ENCODE measurements around the gene LAMTOR4. TPM values are rescaled to one million over a fixed set of nuclear protein-coding genes. Genes with fewer than 3 reads are reported as not detected.

The LAMTOR4 gene
- total RNA-seq, 1 experiment from 2014 or later, result 344 TPM

DNA sequence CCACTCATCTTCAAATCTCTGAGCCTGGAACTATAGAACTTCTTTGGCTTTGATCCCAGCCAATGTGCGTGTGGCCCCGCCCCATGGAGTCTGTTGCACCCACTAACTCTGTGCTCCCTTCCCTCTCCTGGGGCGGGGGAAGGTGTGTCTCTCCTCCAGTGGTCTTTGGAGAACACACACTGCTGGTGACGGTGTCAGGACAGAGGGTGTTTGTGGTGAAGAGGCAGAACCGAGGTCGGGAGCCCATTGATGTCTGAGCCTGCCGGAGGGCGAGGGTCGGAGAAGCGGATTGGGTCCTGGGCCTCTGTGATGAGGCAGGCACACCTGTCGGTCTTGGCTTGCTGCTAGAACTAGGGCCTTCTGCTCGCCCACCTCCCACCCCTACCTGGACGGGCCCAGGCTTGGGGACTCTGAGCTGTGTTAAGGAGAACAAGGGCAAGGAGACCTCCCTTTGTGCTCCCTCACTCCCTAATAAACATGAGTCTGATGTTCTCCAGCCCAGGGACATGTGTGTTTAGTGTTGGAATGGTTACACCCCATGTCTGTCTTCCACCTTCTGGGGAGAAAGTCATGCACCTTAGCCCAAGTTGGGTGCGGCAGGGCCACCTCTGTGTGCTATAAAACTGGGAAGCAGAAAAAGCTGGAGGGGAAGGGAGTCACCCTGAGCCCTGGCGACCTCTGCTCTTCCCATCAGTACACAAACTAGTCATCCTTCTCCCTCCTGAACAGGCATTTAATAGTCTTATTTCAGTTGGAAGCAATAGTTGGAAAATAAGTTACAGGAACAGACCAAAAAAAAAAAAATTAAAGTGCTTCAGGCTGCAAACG, 5.2 kb downstream of the LAMTOR4 start:
- DNase-seq (ENCODE audit: low spot score), result peak; percentile 44

DNA sequence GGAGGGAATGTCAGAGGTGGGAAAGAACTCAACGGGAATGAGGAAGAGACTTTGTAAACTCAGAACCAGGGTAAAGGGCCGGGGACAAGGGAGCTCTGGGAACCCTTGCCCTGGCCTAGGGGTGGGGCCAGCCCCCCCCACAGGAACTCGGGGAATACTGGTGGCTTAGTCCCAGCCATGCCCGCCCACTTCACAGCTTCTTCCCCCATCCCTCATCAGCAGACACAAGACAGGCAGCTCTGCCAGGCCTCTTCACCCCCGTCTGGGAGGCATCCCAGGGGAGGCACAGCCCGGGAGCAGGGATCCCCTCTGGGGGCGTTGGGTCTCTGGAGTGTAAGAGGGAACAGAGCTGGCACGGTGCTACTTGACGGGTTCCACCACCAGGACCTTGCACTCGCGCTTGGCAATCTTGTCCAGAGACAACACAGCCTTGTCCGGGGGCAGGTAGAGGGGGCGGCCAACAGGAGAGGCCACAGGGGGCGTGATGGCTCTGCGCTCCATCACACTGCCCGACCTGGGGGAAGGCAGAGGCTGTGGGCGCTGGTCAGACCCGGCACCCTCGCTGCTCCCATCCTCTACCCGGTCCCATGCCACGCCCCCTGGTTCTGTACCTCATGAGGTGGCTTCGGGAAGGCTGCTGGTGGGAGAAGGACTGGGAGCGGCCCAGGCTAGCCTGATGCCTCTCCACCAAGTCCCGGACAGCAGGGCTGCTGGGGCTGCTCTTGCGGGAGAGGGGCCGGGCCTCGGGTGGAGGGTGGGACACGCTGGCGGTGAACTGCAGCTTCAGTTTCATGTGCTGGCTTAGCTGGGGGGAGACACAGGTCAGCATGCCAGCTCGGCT, 6.2 kb downstream of the LAMTOR4 start:
- peak; percentile 81 for DNase-seq (ENCODE audit: low spot score)

DNA sequence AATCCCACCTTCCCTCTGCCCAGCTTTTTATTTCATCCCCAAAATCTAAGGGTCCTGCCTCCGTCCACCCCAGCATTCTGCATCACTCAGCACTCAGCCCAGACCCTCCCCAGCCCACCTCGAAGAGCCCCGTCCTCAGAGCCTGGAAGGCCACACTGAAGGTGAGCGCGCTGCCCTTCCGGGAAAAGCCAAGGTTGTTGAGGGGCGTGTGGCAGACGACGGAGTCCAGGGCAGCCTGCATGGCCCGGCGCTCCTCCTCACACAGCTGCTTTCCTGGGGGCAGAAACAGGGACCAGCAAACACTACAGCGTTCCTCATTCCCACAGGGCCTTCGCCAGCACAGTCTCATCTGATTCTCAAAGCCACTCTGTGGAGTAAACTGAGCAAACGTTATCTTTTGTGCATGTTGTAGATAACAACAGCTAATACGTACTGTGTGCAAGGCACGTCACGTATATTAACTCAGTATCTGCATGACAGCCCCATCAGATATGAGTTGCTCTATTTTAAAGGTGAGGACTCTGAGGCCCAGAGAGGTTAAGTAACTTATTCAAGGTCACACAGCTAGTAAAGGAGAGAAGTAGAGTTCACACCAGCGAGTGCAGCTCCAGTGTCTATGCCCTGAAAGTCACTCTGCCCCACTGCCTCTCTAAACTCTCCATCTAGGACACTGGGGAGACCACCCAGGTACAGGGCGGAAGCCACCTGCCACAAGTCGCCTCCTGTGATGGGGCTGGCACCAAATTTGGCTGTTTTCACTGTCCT, 7.0 kb downstream of the LAMTOR4 start:
- no peak for DNase-seq (ENCODE audit: low spot score)

DNA sequence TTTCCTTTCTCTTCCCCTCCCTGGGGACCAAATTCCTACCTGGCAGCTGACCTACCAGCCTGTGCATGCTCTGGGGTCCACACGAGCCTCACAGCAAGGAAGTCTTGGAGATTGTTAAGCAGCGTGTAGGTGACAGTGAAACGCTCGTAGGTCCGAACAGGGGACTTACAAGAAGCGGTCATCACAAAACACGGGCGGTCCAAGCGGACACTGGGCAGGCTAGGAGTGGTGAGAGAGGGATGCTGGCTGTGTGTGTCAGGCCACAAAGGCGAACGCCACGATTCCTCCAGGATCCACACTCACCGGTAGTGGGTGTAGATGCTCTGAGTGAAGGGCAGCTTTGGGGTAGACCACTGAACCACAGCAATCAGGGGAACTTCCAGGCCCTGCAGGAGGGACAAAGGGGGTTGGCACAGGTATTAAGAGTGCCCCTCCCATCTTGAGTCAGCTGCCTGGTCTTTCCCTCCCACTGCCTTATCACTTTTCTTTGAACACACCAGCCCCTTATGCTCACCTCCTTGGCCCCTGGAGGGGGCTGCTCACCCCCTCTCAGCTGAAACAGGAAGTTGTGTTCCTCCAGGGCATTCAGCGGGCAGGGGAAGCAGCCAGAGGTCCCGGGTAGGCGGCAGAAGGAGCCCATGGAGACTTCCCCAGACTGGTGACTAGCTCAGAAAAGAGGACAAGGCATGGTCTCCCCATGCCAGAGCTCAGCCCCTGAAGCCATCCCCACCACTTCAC, 7.8 kb downstream of the LAMTOR4 start:
- DNase-seq (ENCODE audit: low spot score), result no peak

DNA sequence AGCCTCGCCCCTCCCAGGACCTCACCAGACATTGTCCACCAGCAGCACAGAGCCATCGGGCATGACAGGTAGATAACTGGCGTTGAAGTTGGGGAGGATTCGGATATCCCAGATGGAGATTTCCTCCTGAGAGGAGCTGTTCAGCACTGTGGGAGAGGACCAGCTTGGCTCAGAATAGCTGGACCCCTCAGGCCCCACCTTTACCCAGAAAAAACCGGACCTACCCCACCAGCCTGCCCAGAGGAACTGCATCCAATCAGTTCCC, 8.3 kb downstream of the LAMTOR4 start:
- no peak for DNase-seq (ENCODE audit: low spot score)

DNA sequence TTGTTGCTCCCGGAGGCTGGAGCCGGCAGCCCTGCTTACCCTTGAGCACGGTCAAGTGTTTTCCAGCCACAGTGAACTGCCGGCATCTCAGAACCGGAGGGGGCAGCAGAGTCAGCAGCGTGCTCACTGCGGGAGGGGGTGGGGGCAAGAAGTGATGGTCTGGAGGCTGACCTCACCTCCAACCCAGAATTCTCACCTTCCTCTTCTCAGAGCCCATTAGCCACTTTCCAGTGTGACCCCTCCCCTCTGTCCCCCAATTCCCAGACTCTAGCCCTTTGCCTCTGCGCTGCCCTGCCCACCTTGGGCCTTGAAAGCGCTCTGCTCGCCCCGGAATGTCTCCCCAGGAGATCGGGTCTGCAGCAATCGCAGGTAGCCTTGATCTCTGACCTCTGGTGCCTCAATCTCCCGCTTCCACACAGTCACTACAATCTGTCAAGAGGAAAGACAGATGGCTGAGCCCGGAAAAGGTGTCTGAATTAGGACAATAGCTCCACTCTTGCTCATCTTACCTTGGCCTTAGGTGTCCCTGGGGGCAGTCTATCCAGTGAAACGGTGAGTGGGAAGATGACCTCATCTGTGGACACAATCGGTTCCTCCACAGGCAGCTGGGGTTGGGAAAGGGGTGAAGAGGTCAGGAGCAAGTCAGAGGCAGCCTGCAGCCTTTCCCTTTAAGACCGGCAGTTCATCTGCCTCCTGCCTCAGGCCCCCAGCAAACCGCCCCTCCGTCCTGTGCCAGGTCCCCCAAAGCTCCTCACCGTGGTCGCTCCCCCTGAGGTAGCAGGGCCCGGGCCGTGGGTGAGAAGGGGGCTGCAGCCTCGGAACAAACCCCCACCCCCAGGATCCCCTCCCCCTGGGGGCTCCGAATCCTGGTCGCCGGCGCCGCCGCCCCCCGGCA, 8.9 kb downstream of the LAMTOR4 start:
- peak; percentile 60 for DNase-seq (ENCODE audit: low spot score)

DNA sequence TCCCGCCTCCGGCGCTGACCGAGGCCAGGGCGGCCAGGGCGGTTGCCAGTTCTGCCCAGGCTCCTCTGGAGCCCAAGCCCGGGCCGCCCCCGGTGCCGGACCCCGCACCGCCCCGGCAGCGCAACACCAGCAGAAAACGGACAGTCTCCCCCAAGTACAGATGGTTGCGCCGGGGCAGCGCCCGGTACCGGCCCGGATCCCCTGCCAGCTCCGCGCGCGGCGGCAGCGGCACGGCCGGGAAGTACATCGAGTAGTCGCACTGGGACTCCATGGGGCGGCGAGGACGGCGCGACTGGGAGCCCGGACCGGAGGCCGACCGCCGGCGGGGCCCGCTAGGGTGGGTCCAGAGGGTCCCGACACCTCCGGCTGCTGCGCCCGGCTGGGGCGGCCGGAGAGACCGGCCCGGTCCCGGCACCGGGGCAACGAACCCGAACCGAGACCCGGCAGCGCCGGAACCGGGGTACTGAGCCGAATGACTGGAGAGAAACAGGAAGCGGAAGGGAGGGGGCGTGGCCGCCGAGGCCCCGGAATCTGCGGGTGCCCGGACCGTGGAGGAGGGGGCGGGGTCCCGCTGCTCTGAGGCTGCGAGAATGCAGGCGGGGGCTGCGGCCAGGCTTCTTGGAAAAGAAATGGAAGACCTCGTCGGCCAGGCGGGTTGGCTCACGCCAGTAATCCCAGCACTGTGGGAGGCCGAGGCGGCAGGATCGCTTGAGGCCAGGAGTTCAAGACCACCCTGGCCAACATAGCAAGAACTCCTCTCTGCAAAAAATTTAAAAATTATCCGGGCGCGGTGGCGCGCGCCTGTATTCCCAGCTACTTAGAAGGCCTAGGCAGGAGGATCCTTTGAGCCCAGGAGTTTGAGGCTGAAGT, 9.7 kb downstream of the LAMTOR4 start, which contains the start of gene TRAPPC14:
Gene TRAPPC14 (minus strand): TSS at position 495 of the 870 bp plus-strand sequence. CDS start 224 bp downstream, at position 271.
- DNase-seq (ENCODE audit: low spot score), result peak; percentile 87

DNA sequence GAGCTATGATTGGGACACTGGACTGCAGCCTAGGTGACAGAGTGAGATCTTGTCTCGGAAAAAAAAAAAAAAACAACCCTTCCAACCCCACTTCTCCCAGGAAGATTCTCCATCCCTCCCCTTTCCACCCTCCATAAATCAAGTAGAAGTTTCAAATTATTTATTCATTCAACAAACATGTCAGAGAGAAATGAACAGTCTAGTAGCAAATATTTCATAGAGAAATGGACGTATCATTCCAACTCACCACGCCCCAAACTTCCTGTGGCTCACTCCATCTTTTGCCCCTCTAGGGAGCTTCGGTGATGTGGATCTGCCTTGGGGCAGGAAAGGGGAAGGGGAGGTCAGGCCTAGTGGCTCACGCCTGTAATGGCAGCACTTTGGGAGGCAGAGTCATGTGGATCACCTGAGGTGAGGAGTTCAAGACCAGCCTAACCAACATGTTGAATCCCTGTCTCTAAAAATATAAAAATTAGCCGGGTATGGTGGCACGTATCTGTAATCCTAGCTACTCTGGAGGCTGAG, 10.4 kb downstream of the LAMTOR4 start:
- no peak for DNase-seq (ENCODE audit: low spot score)

DNA sequence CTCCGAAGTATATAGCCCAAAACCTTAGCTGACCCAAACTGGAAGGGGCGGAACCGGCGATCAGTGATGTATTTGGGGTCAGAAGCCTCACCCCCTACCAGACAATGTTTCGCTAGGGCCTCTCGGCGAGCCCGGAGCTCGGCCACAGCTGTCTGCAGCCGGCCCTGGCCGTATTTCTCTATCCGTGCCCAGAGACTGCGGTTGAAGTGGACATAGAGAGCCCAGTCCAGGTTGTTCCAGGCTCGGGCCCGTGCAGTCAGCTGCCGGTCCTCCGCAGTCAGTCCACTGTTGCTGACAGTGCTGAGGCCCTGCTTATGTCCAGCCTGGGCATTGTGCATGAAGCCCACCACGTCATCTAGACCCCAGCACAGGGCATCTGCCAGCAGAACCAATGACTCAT, 11.3 kb downstream of the LAMTOR4 start:
- no peak for DNase-seq (ENCODE audit: low spot score)

DNA sequence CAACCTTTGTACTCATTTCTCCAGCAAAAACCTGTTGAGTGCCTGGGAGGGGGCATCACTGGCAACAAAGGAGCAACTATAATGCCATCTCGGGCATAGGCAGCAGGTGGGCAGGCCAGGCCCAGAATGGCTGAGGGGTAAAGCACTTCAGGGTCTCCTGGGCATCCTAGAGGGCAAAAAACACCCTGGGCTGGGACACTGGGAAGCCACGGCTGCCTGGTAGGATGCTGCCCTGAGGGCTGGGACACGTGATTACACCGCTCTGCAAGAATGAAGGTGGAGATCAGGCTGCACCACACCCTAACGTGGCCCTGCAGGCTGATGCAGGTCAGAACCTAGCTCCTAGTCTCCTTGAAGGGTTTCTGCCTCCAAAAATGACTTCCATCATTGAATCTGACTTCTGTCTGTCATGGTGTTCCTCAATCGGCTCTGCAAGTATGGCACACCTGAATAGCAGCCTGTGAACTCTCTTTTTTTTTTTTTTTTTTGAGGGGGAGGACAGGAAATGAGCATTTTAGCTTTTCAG, 14.4 kb downstream of the LAMTOR4 start:
- peak; percentile 42 for DNase-seq (ENCODE audit: low spot score)

DNA sequence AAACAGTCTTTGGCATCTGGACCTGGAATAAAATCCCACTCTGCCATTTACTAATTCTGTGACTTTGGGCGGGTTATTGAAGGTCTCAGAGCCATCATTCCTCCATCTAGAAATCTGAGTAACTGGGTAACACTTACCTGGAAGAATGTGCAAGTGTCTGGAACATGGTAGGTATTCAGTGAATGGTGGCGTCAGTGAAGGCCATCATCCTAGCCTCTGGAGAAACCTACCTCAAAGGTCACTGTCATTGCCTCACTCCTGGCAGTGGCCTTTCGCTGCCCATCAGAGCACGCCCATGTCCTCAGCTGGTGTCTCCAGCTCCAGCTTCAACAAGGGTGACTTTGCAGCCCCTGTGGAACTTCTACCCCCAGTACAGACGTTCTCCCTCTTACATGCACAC, 15.2 kb downstream of the LAMTOR4 start:
- no peak for DNase-seq (ENCODE audit: low spot score)

DNA sequence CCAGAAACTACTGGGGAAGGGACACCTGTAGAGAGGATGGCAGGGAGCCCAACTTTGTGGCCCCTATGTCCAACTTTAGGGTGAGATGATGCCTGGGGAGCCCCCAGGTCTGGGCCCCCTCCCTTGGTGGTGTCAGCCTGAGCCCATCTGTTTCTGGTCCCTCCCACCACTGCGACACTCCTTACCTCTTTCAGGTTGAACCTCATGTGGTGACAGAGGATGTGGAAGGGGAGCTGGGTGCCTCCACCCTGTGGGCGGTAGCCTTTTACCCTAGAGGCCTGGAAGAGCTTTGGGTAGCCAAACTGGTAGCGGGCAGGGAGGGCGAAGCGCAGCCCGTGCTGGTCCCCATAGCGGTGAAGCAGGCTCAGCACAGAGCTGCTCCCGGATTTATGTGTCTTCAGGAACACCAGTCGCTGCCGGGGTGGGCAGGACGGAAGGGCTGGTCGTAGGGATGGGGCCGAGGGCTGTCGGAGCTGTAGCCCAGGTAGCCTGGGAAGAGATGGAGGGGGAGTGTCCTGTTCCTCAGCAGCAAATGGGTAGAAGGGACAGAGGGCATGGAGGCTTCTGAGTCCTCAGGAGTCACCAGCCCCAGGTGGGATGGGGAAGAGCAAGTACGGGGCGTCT, 17.7 kb downstream of the LAMTOR4 start:
- DNase-seq (ENCODE audit: low spot score), result no peak

DNA sequence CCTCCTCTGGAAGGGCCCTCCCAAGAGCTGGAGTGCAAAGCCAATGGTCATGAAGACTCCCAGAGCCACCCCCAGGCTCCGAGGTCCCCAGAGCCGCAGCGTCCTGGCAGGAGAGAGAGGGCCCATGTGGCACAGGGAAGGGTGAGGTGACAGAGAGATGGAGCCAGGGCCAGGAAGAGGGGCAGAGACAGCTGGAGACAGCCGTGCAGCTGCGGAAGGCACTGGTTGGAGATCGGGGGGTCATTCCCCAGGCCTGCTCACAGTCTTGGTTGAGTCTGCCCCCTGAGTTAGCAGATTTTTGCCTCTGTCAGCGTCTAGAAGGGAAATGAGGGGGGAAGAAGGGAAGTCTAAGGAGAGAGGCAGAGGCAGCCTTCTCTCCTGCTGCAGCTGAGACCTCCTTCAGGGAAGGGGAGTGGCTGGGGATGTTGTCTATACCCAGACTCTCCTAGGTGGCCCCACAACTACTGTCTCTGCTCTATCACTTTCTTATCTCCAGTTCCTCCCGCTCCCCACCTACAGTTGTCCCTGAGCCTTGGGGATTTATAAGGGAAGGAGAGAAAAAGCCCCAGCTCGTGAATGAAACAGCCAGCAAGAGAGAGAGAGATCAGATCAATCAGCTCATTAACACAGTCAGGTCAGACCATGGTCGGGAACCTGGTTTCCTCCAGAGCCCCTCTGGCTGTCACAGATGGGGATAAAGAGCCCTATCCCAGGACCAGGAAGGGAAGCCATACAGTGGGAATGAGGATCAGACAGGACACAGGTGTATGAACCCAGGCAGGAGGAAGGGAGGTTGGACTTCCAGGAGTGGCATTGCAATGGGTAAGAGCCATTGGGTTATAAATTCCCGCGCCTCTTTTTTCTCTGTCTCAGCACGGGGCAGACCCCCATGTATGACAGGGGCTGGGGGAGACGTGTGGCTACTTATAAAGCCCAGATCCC, 18.5 kb downstream of the LAMTOR4 start:
- DNase-seq (ENCODE audit: low spot score), result no peak

DNA sequence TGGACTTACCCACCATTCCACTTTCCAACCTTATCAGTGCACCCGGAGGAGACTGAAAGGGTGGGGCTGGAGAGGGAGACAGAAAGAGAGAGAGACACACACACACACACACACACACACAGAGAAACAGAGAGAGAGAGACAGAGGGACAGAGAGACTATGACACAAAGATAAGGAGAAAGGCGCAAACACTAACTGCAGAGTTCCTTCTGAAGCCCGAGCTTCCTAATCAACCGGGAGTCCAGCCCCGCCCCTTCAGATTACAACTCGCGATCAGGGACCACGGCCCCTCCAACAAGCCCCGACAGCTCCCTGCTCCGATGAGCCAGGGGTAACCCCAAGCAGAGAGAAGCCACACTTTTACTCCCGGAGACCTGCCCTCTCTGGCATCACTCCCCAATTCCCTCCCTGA, 19.2 kb downstream of the LAMTOR4 start:
- DNase-seq (ENCODE audit: low spot score), result no peak

DNA sequence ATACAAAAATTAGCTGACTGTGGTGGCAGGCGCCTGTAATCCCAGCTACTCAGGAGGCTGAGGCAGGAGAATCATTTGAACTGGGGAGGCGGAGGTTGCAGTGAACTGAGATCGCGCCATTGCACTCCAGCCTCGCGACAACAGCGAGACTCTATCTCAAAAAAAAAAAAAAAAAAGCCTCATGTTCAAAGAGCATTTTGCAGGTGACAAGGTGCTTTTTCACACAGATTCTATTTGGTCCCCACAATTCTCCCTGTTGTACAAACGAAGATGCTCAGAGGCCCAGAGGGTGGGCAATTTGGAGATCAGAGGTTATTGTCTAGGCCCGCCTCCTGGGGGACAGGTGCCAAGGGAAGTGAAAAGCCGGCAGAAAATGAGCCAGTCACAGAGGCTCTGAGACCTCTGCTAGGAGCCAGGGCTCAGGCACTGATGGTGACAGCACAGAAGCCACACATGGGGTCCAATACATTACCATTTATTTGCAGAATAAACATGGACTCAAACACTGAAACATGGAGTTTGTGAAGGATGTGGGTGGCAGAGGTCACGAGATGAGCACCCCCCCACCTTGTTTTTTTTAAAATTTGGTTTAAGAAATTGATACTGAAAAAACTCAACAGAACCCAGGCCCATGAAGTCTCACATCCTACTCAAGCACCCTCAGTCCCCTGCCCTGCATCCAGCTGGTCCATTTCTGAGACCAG, 20.6 kb downstream of the LAMTOR4 start:
- DNase-seq (ENCODE audit: low spot score), result no peak

DNA sequence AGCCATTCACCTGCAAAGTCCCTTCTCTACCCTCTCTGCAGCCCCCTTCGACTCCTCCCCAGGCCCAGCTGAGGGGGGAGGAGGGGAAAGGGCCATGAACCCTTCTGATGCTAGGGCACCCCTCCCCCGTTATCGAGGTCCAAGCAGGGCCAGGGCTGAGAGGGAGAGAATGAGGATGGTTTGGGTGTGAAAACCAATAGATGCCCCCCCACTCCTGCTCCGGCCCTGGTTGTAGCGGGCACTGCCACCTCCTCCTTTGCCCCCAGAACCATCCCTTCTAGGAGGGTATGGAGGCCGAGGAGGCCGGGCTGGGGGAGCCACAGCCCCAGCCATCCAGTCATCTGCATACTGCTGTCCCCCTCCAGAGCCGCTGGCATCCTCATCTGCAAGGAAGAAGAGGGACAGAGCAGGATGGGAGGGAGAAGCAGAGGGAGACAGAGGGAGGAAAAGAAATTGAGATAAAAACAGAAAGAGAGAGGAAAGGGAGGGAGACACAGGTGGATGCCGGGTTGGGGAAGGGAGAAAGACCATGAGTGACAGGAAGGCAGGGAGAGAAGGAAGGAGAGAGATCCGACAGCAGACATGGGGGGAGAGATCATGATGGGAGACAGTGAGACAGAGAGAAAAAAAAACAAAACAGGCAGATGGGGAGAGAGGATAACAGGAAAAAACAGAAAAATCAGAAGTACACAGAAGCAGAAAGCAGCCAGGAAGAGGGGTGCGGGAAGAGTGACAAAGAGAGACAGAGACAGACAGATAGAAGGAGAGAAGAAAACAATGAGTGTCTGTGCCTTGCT, 21.6 kb downstream of the LAMTOR4 start:
- no peak for DNase-seq (ENCODE audit: low spot score)
